ENCODE results near the gene CACNA2D1. TPM values are rescaled to one million over a fixed set of nuclear protein-coding genes. Genes with fewer than 3 reads are reported as not detected.

Gene CACNA2D1
- polyA plus RNA-seq, 1 donor, result 11.4 TPM

GRCh38 chr7:82289889-82290288 is 153.7 kb downstream of the CACNA2D1 start:
- Histone ChIP-seq H3K27ac (ENCODE audit: low read length) (no peak overlapping the region), H3K4me1 (ENCODE audit: control insufficient read depth, insufficient read depth, low read length) (no peaks in the 10 kb centered on the region), H3K4me3 (ENCODE audit: low read length) (no peak overlapping the region), H3K27me3 (ENCODE audit: control insufficient read depth, insufficient read depth, low read length) (no peaks in the 10 kb centered on the region), H3K9me3 (ENCODE audit: control insufficient read depth, low read depth, low read length) (no peaks in the 10 kb centered on the region), H3K36me3 (ENCODE audit: control insufficient read depth, insufficient read depth, low read length) (no peaks in the 10 kb centered on the region)
- 94% methylated on average over 2 of the region's 2 CpGs for WGBS (ENCODE audit: insufficient coverage, low lambda C conversion rate)
- DNase-seq, result no peak

- WGBS (ENCODE audit: insufficient coverage, low lambda C conversion rate), result no CpG with 5 or more reads among the region's 2 CpGs
- no peaks in the 10 kb centered on the region for H3K36me3 ChIP-seq (ENCODE audit: control insufficient read depth, insufficient read depth, low read length)
- H3K9me3 ChIP-seq (ENCODE audit: control insufficient read depth, low read depth, low read length), result no peaks in the 10 kb centered on the region
- no peak for DNase-seq
- no peak overlapping the region for H3K4me3 ChIP-seq (ENCODE audit: low read length)
- no peaks in the 10 kb centered on the region for H3K27me3 ChIP-seq (ENCODE audit: control insufficient read depth, insufficient read depth, low read length)
- no peak overlapping the region for H3K27ac ChIP-seq (ENCODE audit: low read length)
- no peaks in the 10 kb centered on the region for H3K4me1 ChIP-seq (ENCODE audit: control insufficient read depth, insufficient read depth, low read length)
These were observed 154.4 kb downstream of the CACNA2D1 start for GRCh38 chr7:82289152-82289535.

- Histone ChIP-seq H3K9me3 (ENCODE audit: control insufficient read depth, low read depth, low read length) (no peaks in the 10 kb centered on the region), H3K36me3 (ENCODE audit: control insufficient read depth, insufficient read depth, low read length) (no peaks in the 10 kb centered on the region), H3K27ac (ENCODE audit: low read length) (no peak overlapping the region), H3K4me3 (ENCODE audit: low read length) (no peak overlapping the region), H3K4me1 (ENCODE audit: control insufficient read depth, insufficient read depth, low read length) (no peaks in the 10 kb centered on the region), H3K27me3 (ENCODE audit: control insufficient read depth, insufficient read depth, low read length) (no peaks in the 10 kb centered on the region)
- 94% methylated on average over 2 of the region's 2 CpGs for WGBS (ENCODE audit: insufficient coverage, low lambda C conversion rate)
- no peak for DNase-seq
These were observed 156.8 kb downstream of the CACNA2D1 start for GRCh38 chr7:82286798-82287140.

- Histone ChIP-seq H3K4me3 (ENCODE audit: low read length) (no peak overlapping the region), H3K36me3 (ENCODE audit: control insufficient read depth, insufficient read depth, low read length) (no peaks in the 10 kb centered on the region), H3K4me1 (ENCODE audit: control insufficient read depth, insufficient read depth, low read length) (no peaks in the 10 kb centered on the region), H3K27ac (ENCODE audit: low read length) (no peak overlapping the region), H3K27me3 (ENCODE audit: control insufficient read depth, insufficient read depth, low read length) (no peaks in the 10 kb centered on the region), H3K9me3 (ENCODE audit: control insufficient read depth, low read depth, low read length) (no peaks in the 10 kb centered on the region)
- DNase-seq, result no peak
- WGBS (ENCODE audit: insufficient coverage, low lambda C conversion rate), result 93% methylated on average over 3 of the region's 4 CpGs
These were observed 157.3 kb downstream of the CACNA2D1 start for GRCh38 chr7:82286096-82286797.

GRCh38 chr7:82284936-82285519 is 158.5 kb downstream of the CACNA2D1 start:
- Histone ChIP-seq H3K27me3 (ENCODE audit: control insufficient read depth, insufficient read depth, low read length) (no peaks in the 10 kb centered on the region), H3K27ac (ENCODE audit: low read length) (no peak overlapping the region), H3K4me1 (ENCODE audit: control insufficient read depth, insufficient read depth, low read length) (no peaks in the 10 kb centered on the region), H3K9me3 (ENCODE audit: control insufficient read depth, low read depth, low read length) (no peaks in the 10 kb centered on the region), H3K4me3 (ENCODE audit: low read length) (no peak overlapping the region), H3K36me3 (ENCODE audit: control insufficient read depth, insufficient read depth, low read length) (no peaks in the 10 kb centered on the region)
- DNase-seq, result no peak
- WGBS (ENCODE audit: insufficient coverage, low lambda C conversion rate), result 86% methylated on average over 1 of the region's 6 CpGs

GRCh38 chr7:82275342-82275741 is 168.2 kb downstream of the CACNA2D1 start:
- H3K4me3 ChIP-seq (ENCODE audit: low read length), result no peak overlapping the region
- no peaks in the 10 kb centered on the region for H3K27me3 ChIP-seq (ENCODE audit: control insufficient read depth, insufficient read depth, low read length)
- DNase-seq, result no peak
- WGBS (ENCODE audit: insufficient coverage, low lambda C conversion rate), result 94% methylated on average over 2 of the region's 3 CpGs
- H3K4me1 ChIP-seq (ENCODE audit: control insufficient read depth, insufficient read depth, low read length), result no peaks in the 10 kb centered on the region
- no peaks in the 10 kb centered on the region for H3K9me3 ChIP-seq (ENCODE audit: control insufficient read depth, low read depth, low read length)
- no peaks in the 10 kb centered on the region for H3K36me3 ChIP-seq (ENCODE audit: control insufficient read depth, insufficient read depth, low read length)
- no peak overlapping the region for H3K27ac ChIP-seq (ENCODE audit: low read length)

- no peak for DNase-seq
- no peaks in the 10 kb centered on the region for H3K36me3 ChIP-seq (ENCODE audit: control insufficient read depth, insufficient read depth, low read length)
- no peak overlapping the region for H3K4me3 ChIP-seq (ENCODE audit: low read length)
- no peaks in the 10 kb centered on the region for H3K9me3 ChIP-seq (ENCODE audit: control insufficient read depth, low read depth, low read length)
- H3K4me1 ChIP-seq (ENCODE audit: control insufficient read depth, insufficient read depth, low read length), result no peaks in the 10 kb centered on the region
- no peak overlapping the region for H3K27ac ChIP-seq (ENCODE audit: low read length)
- H3K27me3 ChIP-seq (ENCODE audit: control insufficient read depth, insufficient read depth, low read length), result no peaks in the 10 kb centered on the region
These were observed 168.9 kb downstream of the CACNA2D1 start for GRCh38 chr7:82274681-82275080.

GRCh38 chr7:82273886-82274285 is 169.7 kb downstream of the CACNA2D1 start:
- no peak for DNase-seq
- Histone ChIP-seq H3K4me3 (ENCODE audit: low read length) (no peak overlapping the region), H3K9me3 (ENCODE audit: control insufficient read depth, low read depth, low read length) (no peaks in the 10 kb centered on the region), H3K27me3 (ENCODE audit: control insufficient read depth, insufficient read depth, low read length) (no peaks in the 10 kb centered on the region), H3K36me3 (ENCODE audit: control insufficient read depth, insufficient read depth, low read length) (no peaks in the 10 kb centered on the region), H3K27ac (ENCODE audit: low read length) (no peak overlapping the region), H3K4me1 (ENCODE audit: control insufficient read depth, insufficient read depth, low read length) (no peaks in the 10 kb centered on the region)
- WGBS (ENCODE audit: insufficient coverage, low lambda C conversion rate), result 79% methylated on average over 2 of the region's 3 CpGs

GRCh38 chr7:82270870-82271269 is 172.7 kb downstream of the CACNA2D1 start:
- H3K27me3 ChIP-seq (ENCODE audit: control insufficient read depth, insufficient read depth, low read length), result no peaks in the 10 kb centered on the region
- WGBS (ENCODE audit: insufficient coverage, low lambda C conversion rate), result no CpG with 5 or more reads among the region's 1 CpG
- DNase-seq, result no peak

GRCh38 chr7:82268632-82269031 is 174.9 kb downstream of the CACNA2D1 start:
- no peak overlapping the region for H3K4me3 ChIP-seq (ENCODE audit: low read length)
- 83% methylated on average over 1 of the region's 1 CpG for WGBS (ENCODE audit: insufficient coverage, low lambda C conversion rate)
- H3K4me1 ChIP-seq (ENCODE audit: control insufficient read depth, insufficient read depth, low read length), result no peaks in the 10 kb centered on the region
- H3K27ac ChIP-seq (ENCODE audit: low read length), result no peak overlapping the region
- H3K36me3 ChIP-seq (ENCODE audit: control insufficient read depth, insufficient read depth, low read length), result no peaks in the 10 kb centered on the region
- no peaks in the 10 kb centered on the region for H3K27me3 ChIP-seq (ENCODE audit: control insufficient read depth, insufficient read depth, low read length)
- H3K9me3 ChIP-seq (ENCODE audit: control insufficient read depth, low read depth, low read length), result no peaks in the 10 kb centered on the region
- DNase-seq, result no peak

More at GRCh38 chr7:82270870-82271269, 172.7 kb downstream of the CACNA2D1 start:
- no peaks in the 10 kb centered on the region for H3K36me3 ChIP-seq (ENCODE audit: control insufficient read depth, insufficient read depth, low read length)
- no peaks in the 10 kb centered on the region for H3K4me1 ChIP-seq (ENCODE audit: control insufficient read depth, insufficient read depth, low read length)
- H3K27ac ChIP-seq (ENCODE audit: low read length), result no peak overlapping the region
- H3K9me3 ChIP-seq (ENCODE audit: control insufficient read depth, low read depth, low read length), result no peaks in the 10 kb centered on the region
- H3K4me3 ChIP-seq (ENCODE audit: low read length), result no peak overlapping the region

- no peak for DNase-seq
- Histone ChIP-seq H3K4me3 (ENCODE audit: low read length) (no peak overlapping the region), H3K27me3 (ENCODE audit: control insufficient read depth, insufficient read depth, low read length) (no peaks in the 10 kb centered on the region)
These were observed 177.5 kb downstream of the CACNA2D1 start for GRCh38 chr7:82266081-82266480.

More at GRCh38 chr7:82266081-82266480, 177.5 kb downstream of the CACNA2D1 start:
- Histone ChIP-seq H3K4me1 (ENCODE audit: control insufficient read depth, insufficient read depth, low read length) (no peaks in the 10 kb centered on the region), H3K9me3 (ENCODE audit: control insufficient read depth, low read depth, low read length) (no peaks in the 10 kb centered on the region), H3K36me3 (ENCODE audit: control insufficient read depth, insufficient read depth, low read length) (no peaks in the 10 kb centered on the region), H3K27ac (ENCODE audit: low read length) (no peak overlapping the region)

Measured in large intestine (tissue), 3 donors.